IPS-NIHi11 (cell line): ENCODE measurements around the gene CNST.
"Not testable (repeated sequence)": the region's sequence is repeated elsewhere in the genome, so short reads cannot be mapped to it uniquely, and the experiment has no call there.

ENCODE experiments used
- DNase-seq: peaks from one replicate; pipeline ENCODE4 v3.0.0; 2012; ENCODE audit warnings: mixed read lengths, low spot score

Gene CNST

DNA sequence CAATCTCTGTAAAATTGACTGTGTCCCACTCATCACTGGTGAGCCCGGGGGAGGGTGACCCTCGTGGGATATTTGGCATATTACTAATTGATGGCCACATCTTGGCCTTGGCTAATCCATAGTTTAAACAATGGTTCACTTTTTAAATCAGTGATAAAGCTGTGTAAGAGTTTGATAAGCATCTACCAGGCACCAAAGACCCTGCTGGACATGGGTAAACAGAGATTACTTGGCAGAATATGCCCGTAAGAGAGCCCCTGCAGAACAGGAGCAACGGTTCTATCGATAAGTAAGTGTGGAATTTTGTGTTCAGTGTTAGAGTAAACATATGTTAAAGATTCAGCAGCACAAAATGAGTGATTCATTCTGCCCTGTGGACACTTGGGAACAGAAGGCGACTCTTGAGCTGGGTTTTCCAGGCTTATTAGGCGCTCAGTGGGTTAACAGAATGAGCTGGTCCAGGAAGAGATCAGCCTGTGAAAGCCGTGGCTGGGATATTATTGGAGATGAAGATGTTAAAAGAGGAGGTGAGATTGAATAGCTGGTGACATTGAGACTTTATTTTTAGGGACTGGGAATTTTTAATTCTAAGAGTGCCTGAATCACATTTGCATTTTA lies 55.9 kb downstream of the CNST start:
- no peak for DNase-seq

DNA sequence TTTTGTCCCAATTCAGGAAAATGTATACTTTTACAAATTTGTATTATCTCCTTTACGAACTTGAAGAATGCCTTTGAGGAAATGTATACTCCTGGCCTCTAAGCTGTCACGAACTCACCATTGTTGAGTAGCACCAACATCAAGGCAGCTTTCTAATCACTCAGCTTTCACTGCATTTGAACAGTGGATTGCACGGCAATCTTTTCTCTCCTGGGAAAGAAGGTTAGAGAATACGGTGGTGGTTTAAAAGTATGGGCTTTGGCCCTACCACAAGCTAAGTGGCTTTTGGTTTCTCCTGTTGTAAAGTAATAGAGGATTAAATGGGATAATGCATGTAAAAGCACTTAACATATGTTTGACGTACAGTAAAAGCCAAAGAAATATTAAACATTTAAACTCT lies 57.8 kb downstream of the CNST start:
- DNase-seq, result no peak

DNA sequence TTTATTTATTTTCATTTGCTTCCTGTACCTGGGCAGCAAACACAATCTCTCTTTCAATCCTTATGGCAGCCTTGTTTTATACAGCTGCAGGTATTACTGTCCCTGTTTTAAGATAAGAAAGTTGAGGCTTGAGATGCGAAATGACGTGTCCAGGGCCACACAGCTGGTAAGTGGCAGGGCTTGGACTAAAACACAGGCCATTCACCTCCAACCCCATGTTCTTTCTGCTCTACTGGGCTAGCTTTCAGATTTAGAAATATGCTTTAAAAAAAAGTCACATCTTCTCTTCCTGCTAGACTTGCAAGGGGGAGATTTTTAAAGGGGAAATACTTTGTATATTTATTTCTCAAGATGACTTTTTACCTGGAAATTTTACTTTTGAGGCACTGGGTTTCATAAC lies 62.8 kb downstream of the CNST start:
- DNase-seq, result no peak

DNA sequence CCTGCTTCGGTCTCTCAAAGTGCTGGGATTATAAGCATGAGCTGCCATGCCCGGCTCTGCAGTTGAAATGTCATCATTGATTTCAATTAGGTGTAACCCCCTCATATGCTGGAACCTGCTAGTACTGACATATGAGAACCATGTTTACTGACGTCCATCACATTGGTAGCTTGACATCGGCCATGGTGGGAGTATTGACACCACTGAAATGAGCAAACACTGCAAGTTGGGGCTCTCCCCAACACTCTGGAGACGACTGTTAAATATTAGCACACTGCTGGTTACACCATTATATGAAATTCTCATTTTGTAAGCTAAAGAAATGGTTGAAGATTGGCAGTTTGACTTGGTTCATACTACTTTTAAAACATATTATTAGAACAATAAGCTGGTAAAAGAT lies 63.7 kb downstream of the CNST start:
- DNase-seq, result no peak

DNA sequence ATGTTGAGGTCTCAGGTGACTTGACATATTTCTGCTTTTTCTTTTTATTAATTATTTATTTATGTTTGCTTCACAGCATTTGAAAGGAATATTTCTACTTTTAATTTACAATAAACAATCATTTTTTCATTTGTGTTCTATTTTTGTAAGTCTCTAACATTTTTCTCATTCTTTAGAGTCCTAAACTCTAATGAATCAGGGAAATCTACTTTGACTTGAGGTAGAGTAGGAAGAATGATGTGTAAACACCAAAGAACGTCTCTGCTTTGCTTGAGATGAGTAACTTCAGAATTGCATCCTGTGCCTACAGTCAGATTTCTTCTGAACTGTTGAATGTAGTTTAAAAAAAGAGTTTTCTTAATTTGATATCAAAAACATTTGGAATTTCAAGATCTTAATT lies 65.2 kb downstream of the CNST start:
- DNase-seq, result no peak

DNA sequence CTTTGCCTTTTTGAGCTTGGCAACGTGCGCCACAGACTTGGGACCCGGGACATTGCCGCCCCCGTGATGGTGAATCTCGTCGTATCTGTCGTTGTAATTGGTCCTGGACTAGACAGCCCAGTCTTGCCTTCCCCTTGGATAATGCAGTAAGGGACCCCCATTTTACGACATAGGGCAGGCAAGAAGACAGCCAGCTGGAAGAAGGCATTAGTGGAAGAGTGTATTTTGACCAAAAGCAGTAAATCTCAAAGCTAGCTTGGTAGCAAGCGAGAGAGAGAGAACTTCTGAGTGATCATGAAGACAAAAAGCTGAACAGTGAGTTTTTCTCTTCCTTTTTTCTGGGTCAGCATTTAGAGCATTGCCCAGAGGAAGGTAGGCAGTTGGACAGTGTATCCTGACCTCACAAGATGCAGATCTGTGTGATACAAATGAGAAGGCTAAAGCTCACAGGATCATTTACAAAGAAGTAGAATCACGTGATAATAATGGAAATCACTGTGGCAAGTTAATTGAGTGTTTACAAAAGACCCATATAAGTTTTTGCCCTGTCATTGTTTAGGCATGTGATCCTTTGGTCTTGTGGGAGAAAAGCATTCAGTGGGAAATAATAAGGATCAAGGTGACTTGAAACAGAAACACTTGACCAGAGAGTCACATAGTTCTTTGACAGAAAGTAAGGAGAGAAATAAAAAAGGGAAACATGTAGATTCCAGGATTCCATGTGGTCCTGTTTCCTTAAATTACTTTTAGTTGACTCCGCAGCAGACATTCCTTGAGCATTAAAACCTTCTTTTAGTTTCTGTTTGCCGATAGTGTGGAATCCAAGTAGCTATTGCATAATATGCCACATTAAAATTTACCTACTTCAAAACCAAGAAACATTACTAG lies 66.3 kb downstream of the CNST start:
- no peak for DNase-seq

DNA sequence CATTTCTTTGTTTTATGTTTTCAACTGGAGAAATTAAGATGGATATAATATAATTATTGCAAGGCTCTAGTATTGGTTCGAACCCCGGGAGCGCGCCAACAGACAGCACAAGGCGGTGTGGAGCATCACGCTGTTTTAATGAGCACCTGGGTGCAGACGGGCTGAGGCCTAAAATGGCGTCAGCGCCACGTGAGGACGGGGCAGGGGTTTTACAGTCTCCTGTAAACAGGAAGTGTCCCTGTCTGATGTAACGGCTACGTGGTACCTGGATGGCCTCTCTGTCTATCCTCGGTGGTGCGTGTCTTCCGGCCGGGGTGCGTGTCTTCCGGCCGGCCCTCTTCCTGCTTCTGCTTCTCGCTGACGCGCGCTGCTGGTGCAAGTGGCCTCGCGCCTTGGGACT lies 68.4 kb downstream of the CNST start:
- not testable (repeated sequence) for DNase-seq

DNA sequence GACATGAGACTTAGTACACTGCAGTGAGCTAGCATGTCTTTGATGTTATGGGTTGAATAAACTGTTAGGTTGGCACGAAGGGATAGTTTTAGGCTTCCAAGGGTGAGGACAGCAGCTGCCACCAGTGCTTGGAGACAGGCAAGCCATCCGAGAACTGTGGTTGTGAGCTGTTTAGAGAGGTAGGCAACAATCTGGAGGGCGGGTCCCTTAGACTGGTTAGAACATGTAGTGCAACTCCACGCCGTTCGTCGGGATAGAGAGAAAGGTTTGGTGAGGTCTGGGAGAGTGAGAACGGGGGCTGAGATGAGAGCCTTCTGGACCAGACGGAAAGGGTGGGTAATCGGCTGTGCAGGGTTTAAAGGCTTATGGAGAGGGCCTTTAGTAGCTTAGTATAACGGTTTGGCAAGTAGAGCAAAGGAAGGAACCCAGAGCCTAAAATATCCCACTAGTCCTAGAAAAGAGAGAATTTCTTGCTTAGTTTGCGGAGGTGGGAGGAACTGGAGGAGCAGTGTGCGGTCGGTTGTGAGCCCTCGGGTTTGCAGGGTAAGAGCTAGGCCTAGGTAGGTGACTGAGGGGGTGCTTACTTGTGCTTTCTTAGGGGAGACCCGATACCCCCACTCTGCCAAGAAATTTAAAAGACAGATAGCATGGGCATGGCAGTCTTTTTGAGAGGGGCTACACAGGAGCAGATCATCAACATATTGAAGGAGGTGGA lies 72.8 kb downstream of the CNST start:
- no peak for DNase-seq

DNA sequence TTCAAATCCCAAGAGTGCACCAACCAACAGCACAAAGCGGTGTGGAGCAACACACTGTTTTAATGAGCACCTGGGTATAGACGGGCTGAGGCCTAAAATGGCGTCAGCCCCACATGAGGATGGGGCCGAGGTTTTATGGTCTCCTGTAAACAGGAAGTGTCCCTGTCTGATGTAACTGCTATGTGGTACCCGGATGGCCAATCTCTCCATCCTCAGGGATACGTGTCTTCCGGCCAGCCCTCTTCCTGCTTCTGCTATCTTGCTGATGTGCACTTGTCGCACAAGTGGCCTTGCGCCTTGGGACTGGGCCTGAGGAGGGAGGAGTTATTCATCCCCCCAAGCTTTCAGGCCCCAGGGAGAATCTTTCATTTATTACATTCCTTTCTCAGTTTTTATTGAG lies 73.5 kb downstream of the CNST start:
- DNase-seq, result no peak

DNA sequence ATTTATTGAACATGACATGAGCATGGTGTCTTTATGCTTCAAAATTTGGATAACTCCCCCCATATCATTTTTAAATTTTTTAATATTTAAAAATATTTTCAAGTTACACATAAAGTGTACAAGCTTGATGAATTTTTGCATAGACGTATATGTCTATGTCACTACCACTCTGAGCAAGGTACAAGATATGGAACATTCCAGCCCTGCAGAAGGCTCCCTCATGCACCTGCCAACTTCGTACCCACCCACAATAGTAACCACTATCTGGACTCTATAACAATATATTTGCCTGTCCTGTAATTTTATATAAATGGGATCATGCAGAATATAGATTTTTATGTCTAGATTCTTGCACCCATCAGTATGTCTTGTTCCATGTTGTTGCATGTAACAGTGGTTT lies 74.5 kb downstream of the CNST start:
- DNase-seq, result no peak

DNA sequence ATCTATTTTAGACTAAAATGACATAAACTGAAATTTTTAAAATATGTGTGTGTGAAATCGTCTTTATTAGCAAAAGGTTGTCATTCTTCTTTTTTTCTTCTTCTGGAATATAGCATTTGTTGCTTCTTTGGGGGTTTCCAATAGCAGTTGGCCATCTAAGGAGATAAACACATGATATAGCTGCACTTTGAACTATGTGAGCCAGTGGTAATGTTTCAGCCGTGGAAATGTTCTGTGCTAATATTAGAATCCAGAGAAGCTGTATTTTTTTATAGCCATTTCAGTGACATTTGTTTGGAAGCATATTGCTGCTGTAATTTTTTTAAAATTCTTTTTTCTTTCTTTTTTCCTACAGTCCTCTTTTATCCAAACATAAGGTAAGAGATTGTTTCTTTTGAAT lies 75.1 kb downstream of the CNST start:
- DNase-seq, result no peak

DNA sequence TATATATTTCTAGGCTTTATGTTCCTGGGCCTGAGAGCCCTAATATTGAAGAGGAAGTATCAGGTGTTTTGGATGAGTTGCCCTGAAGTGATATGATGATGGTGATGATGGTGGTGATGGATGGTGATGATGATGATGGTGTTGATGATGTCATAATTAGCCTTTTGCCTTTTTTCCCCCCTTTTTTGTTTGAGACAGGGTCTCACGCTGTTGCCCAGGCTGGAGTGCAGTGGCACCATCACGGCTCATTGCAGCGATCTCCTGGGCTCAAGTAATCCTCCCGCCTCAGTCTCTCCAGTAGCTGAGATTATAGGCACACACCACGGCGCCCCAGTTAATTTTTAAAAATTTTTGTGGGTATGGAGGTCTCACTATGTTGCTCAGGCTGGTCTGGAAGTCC lies 76.5 kb downstream of the CNST start:
- no peak for DNase-seq

DNA sequence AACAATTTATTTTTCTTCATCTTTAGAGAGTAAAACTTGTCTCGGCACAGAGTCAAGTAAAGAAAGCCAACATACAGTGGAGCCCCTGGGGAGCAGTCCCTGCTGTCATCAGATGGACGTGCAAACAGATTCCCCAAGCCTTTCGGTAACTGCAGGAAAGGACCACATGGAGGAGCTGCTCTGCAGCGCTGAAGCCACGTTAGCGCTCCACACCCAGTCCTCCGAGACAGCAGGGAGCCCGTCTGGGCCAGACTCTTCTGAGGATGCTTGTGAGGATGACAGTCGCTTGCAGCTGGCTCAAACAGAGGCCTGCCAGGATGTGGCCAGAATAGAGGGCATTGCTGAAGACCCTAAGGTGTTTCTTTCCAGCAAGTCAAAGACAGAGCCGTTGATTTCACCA lies 80.9 kb downstream of the CNST start:
- peak; percentile 70 for DNase-seq

DNA sequence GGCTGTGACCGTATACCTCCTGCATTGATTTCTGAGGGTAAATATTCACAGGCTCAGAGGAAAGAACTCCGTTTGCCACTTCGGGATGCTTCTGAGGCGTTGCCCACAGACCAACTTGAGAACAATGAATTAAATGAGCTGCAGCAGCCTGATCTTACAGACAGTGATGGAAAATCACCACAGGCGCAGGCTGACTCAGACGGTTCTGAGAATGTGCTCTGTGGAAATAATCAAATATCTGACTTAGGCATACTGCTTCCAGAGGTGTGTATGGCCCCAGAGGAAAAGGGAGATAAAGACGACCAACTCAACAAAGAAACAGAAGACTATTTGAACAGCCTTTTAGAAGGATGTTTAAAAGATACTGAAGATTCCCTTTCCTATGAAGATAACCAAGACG lies 81.3 kb downstream of the CNST start:
- no peak for DNase-seq

DNA sequence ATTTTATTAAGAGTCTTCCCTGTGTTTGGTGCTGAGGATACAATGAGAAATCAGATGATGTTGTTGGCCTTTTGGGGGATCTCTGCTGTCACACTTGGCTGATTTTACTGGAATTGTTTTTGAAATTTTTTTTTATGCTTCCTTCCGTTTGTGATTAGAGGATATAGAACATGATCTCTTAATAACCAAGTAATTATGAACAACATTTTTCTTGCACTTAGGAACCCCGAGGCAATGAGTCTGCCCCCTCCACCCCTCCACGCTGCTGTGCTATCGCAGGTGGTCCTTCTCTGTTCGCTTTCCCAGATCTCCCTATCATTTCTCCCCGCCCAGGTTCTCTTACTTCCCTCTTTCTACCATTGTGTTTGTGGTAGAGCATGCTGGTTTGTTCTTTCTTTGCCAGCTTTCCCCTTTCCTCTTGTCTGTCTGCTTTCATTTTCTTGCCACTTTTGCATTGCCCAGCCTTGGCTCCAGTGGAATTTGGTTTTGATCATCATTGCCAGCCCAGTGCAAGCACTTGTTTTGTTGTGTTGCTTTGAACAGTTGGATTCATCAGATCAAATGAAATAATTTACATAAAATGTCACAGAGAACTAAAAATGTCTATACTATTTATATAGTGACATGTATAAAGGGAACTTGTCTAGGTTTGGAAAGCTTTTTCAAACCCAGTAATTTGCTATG lies 84.9 kb downstream of the CNST start:
- no peak for DNase-seq

DNA sequence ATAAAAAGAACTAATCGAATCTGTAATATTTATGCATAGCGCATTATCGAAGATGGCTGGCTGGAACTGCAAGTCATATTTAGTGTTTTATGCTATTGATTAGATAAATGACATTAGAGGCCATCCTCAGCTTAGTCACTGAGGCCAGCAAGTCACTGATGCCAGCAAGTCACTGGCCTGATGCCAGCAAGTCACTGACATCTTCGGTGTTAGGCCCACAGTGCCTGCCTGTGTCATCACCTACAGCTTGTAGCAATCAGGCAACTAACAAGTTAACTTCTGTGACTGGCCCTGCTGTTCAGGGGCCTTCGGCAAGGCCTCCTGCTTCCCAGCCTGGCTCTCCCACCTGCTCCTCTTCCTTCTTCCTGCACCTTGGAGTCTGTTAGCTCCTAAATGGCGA lies 92.3 kb downstream of the CNST start:
- no peak for DNase-seq

DNA sequence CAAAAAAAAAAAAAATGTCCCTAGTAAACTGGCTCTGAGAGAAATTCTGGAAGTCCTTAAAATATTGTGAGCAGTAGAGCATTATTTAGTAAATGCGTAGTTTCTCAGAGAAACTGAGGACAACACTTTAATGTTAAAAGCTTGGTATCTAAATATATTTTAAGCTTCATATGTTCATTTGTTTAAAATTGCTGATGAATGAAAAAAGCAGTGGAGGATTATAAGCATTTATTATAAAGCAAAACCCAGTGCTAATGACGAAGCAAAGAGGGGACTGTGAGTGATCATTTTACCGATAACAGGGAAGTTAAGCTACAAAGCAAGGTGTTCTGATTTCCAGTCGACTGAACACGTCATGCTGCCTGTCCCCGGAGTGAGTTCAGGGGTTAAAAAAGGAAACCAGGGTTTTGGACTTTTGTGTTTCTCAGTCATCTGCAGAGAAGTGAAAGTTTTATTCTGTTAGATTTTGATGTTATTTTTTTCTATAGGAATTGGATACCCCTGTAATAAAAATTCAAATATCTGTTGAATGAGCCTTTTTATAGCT lies 93.4 kb downstream of the CNST start:
- DNase-seq, result no peak

DNA sequence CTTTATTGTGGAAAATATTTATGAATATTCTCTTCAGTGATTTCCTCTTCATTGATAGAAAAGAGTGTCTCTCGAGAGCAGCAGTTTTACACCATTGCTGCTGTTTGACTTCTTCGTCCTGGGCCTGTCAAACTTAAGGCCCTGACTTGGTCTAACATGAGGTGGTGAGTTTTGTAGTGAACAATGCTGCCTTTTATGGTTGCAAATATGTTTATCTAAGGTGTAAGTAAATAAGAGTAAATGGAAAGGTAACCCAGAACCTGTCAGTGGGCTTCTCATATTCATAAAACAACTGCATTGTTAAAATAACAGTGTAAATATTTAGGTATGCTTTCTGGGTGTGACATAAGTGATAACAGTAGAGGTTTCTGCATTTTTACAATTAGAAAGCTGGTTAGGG lies 95.2 kb downstream of the CNST start:
- no peak for DNase-seq

DNA sequence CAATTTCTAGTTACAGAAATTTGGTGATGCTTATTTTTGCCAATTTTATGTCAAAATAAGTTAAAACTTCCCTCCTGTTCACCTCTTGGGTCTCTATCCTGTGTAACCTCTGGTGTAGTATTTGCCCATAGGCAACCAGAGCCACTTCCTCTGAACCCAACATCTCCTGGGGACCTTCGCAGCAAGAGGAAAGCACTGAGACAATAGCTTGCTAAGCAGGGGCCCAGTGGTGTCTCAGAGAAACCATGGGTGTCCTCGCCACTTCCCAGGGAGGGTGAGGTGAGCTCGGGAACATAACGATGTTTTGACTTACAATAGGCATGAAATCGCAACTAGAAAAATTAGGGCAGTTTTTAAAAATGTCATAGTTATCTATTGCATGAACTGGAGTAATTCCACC lies 101.5 kb downstream of the CNST start:
- DNase-seq, result no peak

DNA sequence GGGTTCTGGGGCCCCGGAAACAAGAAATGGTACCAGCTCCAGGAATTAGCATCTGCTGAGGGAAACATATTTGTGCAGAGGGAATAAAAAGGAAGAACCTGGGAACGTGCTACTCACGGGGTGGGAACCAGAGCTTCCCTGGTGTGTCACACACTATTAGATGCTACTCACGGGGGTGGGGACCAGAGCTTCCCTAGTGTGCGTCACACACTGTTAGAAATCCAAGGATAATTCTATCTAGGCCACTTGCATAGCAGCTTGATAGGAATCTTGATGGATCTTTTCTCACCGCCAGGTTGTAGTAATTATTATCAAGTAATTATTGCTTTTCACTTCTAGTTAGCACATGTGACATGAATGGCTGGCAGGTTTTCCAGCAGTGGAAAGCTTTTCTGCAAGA lies 103.4 kb downstream of the CNST start:
- no peak for DNase-seq

DNA sequence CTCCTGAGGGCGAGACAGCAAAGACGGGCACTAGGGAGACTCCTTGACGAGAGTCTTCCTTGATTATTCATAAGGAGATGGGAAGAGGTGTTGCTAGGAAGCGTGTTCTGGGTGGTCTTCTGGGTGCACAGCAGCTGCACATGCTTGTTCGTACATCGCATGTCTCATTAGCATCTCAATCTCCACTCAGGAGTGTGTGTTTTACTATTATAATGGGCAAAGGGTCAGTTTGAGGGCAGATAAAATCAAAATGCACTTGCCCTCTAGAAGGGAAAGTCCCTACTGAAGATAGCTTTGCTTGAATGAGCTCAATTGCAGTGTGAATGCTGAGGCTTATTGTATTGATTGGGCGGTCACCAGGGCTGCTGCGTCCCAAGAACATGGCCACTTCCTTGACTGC lies 107.8 kb downstream of the CNST start:
- no peak for DNase-seq

DNA sequence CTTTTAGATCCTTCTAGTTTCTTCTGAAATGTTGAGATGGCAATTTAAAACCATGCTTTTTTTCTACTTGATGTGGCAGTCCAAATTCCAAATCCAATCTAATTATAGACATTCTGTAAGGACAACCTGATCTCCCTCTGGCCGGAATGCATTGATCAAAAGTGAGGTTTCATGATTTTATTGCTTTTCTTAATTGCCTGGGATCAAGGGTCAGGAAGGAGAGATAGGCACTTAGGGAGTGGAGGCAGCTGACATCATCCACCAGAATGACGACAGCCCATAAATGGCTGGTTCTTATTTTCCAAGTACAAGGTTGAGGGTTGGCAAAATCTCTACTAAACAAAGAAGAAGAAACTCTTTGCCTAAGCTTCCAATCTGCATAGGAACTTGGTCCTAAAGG lies 111.6 kb downstream of the CNST start:
- no peak for DNase-seq
